ENCODE results near the gene ACTR3. TPM values are rescaled to one million over a fixed set of nuclear protein-coding genes. Genes with fewer than 3 reads are reported as not detected.
A peak's percentile ranks its signal among the peaks of the same experiment; 100 is the strongest.

The ACTR3 gene
- total and polyA plus RNA-seq, 2 donors (not counting 1 experiment from before 2014, with no cell fraction given): 64.3 to 249 TPM

DNA sequence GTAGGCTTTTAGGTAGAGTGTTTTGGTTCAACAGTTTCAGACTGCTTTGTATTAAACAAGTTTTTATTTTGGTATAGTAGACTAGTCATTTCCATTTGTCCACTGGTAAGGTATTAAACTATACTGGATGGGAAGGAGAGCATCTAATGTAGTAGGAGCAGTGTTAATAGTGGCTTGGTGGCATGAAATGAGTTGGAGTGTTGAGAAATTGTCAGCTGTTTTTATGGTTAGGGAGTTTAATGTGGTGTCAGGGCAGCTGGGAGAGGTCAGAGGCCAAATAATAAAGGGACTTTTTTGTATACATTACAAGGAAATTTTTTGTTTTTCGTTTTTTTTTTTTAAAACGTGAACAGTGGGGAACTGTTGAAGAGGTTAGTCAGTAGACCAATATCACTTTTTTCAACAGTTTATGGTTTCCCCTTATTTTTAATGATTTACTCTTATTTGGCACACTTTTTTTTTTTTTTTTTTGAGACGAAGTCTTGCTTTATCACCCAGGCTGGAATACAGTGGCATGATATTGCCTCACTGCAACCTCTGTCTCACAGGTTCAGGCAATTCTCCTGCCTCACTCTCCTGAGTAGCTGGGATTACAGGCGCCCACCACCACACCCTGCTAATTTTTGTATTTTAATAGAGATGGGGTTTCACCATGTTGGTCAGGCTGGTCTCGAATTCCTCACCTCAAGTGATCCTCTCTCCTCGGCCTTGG is 21.2 kb downstream of the ACTR3 start:
- Histone ChIP-seq H4K20me1 (ENCODE audit: control insufficient read depth, insufficient read depth, low read length, poor library complexity, severe bottlenecking) (peaks cover 77% of the 10 kb centered on the region), H3K4me1 (ENCODE audit: control insufficient read depth in 2 of 2, insufficient read depth in 2 of 2, low read length in 2 of 2) (peaks cover 21 to 45% of the 10 kb centered on the region in 2 donors), H3K9me3 (ENCODE audit: control extremely low read depth in 1 of 3, control insufficient read depth in 2 of 3, insufficient read depth in 1 of 3, low read length in 2 of 3) (peaks cover 0 to 8% (median 0%) of the 10 kb centered on the region in 3 donors), H3K4me2 (replicated peaks; ENCODE audit: low read depth, low read length, poor library complexity, severe bottlenecking) (peak overlapping the region; percentile 34), H3K79me2 (ENCODE audit: control insufficient read depth, insufficient read depth, low read length) (peaks cover 100% of the 10 kb centered on the region), H3K36me3 (replicated peaks in 1 of 2; ENCODE audit: control extremely low read depth in 1 of 2, control insufficient read depth in 1 of 2, extremely low read depth in 1 of 2, insufficient read depth in 2 of 2, low read length in 1 of 2) (peaks cover 8 to 28% of the 10 kb centered on the region in 2 experiments), H2AFZ (ENCODE audit: insufficient read depth, low read depth, low read length, poor library complexity, severe bottlenecking) (no peak overlapping the region), H3K27ac (ENCODE audit: low read length in 2 of 2) (peak overlapping the region in 1 of 2 donors; percentile 66), H3K9ac (ENCODE audit: low read length) (peak overlapping the region; percentile 5), H3K27me3 (replicated peaks in 1 of 4; ENCODE audit: control extremely low read depth in 1 of 4, control insufficient read depth in 3 of 4, insufficient read depth in 4 of 4, low read length in 3 of 4) (no peaks in the 10 kb centered on the region), H3K4me3 (ENCODE audit: control extremely low read depth in 1 of 5, extremely low read depth in 1 of 5, insufficient read depth in 1 of 5, low read depth in 2 of 5, low read length in 4 of 5) (no peak overlapping the region)
- Mint-ChIP-seq H3K27me3 (no peaks in the 10 kb centered on the region), H3K9me3 (ENCODE audit: insufficient read depth) (no peaks in the 10 kb centered on the region), H3K4me1 (peaks cover 59% of the 10 kb centered on the region), H3K4me3 (peak overlapping the region; percentile 40), H3K27ac (peak overlapping the region; percentile 72)
- TF ChIP-seq, protein P1, sequence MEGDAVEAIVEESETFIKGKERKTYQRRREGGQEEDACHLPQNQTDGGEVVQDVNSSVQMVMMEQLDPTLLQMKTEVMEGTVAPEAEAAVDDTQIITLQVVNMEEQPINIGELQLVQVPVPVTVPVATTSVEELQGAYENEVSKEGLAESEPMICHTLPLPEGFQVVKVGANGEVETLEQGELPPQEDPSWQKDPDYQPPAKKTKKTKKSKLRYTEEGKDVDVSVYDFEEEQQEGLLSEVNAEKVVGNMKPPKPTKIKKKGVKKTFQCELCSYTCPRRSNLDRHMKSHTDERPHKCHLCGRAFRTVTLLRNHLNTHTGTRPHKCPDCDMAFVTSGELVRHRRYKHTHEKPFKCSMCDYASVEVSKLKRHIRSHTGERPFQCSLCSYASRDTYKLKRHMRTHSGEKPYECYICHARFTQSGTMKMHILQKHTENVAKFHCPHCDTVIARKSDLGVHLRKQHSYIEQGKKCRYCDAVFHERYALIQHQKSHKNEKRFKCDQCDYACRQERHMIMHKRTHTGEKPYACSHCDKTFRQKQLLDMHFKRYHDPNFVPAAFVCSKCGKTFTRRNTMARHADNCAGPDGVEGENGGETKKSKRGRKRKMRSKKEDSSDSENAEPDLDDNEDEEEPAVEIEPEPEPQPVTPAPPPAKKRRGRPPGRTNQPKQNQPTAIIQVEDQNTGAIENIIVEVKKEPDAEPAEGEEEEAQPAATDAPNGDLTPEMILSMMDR (IDR thresholded peaks at IDR 0.05): no peak
- no peak for TF ChIP-seq EZH2 (IDR thresholded peaks at IDR 0.05; ENCODE audit: borderline replicate concordance, insufficient read depth, low read depth, low read length, poor library complexity, severe bottlenecking)
- intact Hi-C loops (cut with micrococcal nuclease): loop anchor here (1.0 kb wide), 1 partner anchor 12 kb away; no protein-coding TSS in a partner anchor
- ChIA-PET POLR2A (interaction anchor here (0.7 to 1.5 kb wide), 2 partner anchors 14 to 155 kb away, joined by 6 to 10 read pairs; partner anchors contain the start of gene SLC35F5), CTCF (interaction anchor here (0.6 to 0.7 kb wide), 3 partner anchors 12 to 47 kb away, joined by 3 to 10 read pairs (median 3); no protein-coding TSS in a partner anchor)
- WGBS (ENCODE audit: insufficient coverage): no CpG with 5 or more reads among the region's 6 CpGs
- ATAC-seq (ENCODE audit: low read depth): no peak
- no peak for DNase-seq
